Activated T-helper 1 cell treated with anti-CD3 and anti-CD28 coated beads, Interleukin-12 subunit alpha, Interleukin-12 subunit beta, Interleukin-2, Interleukin-4 antibody, amounts not matched to agents 30 ng/mL and 10 ng/mL and 1 ng/mL, durations not matched to agents 14 hours and 24 hours and 36 hours (primary cell): ENCODE data around the gene RPL12. TPM values are rescaled to one million over a fixed set of nuclear protein-coding genes. Genes with fewer than 3 reads are reported as not detected.

Experiments used
- DNase-seq: peaks from one replicate; pipeline ENCODE4 v3.0.0; 2021; ENCODE audit warnings: low spot score
- H3K27ac Mint-ChIP-seq: one replicate; pipeline ENCODE4 v1.8.0; 2021; ENCODE audit warnings: mild to moderate bottlenecking, mixed read lengths
- H3K27me3 Mint-ChIP-seq: one replicate; pipeline ENCODE4 v1.8.0; 2022; ENCODE audit warnings: mild to moderate bottlenecking, moderate library complexity, mixed read lengths; ENCODE audit not compliant: insufficient read depth
- H3K36me3 Mint-ChIP-seq: one replicate; pipeline ENCODE4 v1.8.0; 2021; ENCODE audit warnings: low read depth, mixed read lengths
- H3K4me1 Mint-ChIP-seq: one replicate; pipeline ENCODE4 v1.8.0; 2021; ENCODE audit warnings: low read depth, mixed read lengths
- H3K4me3 Mint-ChIP-seq: one replicate; pipeline ENCODE4 v1.8.0; 2021; ENCODE audit warnings: mild to moderate bottlenecking, moderate library complexity, mixed read lengths
- H3K9me3 Mint-ChIP-seq: one replicate; pipeline ENCODE4 v1.8.0; 2021; ENCODE audit warnings: mixed read lengths
- intact Hi-C: fragments of 100-400 bp; cut with micrococcal nuclease; formaldehyde crosslinking; loops from one replicate; pipeline ENCODE4 v1.15.1; 2024
- total RNA-seq: library from RNA; stranded (reverse); gene quantifications from 2 replicates; pipeline ENCODE4 v1.2.3, GENCODE V29; 2022

RPL12 gene
- total RNA-seq, 1 donor from 2014 or later = 1,162 TPM

- H3K36me3 Mint-ChIP-seq = peaks cover 19% of the 10 kb centered on the region
- no peak overlapping the region for H3K4me3 Mint-ChIP-seq
- no peaks in the 10 kb centered on the region for H3K9me3 Mint-ChIP-seq
- H3K4me1 Mint-ChIP-seq = peaks cover 10% of the 10 kb centered on the region
- no peak for DNase-seq
- intact Hi-C loops = loop anchor here (10.0 kb wide), 3 partner anchors 173 to 513 kb away; no protein-coding TSS in a partner anchor
- no peaks in the 10 kb centered on the region for H3K27me3 Mint-ChIP-seq
- no peak overlapping the region for H3K27ac Mint-ChIP-seq
Observed at GRCh38 chr9:127457191-127457878, 6.1 kb upstream of the RPL12 start.

GRCh38 chr9:127455324-127455992 is 4.3 kb upstream of the RPL12 start:
- no peaks in the 10 kb centered on the region for H3K27me3 Mint-ChIP-seq
- peaks cover 17% of the 10 kb centered on the region for H3K36me3 Mint-ChIP-seq
- H3K27ac Mint-ChIP-seq = no peak overlapping the region
- DNase-seq = no peak
- H3K4me3 Mint-ChIP-seq = no peak overlapping the region
- peaks cover 17% of the 10 kb centered on the region for H3K4me1 Mint-ChIP-seq
- no peaks in the 10 kb centered on the region for H3K9me3 Mint-ChIP-seq
- intact Hi-C loops = loop anchor here (1.0 to 10.0 kb wide), 4 partner anchors 144 to 511 kb away; no protein-coding TSS in a partner anchor

DNA sequence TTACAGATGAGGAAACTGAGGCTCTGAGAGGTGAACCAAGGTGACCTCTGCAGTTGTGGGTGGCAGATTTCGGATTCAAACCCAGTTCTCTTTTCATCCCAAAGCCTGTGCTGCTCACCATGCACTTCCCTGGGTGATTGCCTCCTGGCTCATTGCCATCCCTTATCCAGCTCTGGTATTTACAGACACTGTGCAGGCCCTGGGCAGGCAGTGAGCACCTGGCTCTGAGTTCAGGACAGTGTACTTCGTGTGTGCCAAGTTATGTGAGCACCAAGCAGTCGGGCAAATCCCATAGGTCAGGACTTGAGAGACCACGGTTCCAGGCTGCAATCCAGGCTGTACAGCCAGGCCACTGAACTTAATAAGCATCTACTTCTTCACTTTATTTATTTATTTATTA is 1.5 kb upstream of the RPL12 start:
- Mint-ChIP-seq H3K27me3 (no peaks in the 10 kb centered on the region), H3K9me3 (peaks cover 5% of the 10 kb centered on the region), H3K4me1 (peaks cover 45% of the 10 kb centered on the region), H3K36me3 (peaks cover 44% of the 10 kb centered on the region), H3K27ac (peak overlapping the region; percentile 98), H3K4me3 (peak overlapping the region; percentile 92)
- DNase-seq = no peak
- intact Hi-C loops = loop anchor here (1.0 to 10.0 kb wide), 5 partner anchors 117 to 508 kb away; partner anchors contain the start of gene ST6GALNAC4

DNA sequence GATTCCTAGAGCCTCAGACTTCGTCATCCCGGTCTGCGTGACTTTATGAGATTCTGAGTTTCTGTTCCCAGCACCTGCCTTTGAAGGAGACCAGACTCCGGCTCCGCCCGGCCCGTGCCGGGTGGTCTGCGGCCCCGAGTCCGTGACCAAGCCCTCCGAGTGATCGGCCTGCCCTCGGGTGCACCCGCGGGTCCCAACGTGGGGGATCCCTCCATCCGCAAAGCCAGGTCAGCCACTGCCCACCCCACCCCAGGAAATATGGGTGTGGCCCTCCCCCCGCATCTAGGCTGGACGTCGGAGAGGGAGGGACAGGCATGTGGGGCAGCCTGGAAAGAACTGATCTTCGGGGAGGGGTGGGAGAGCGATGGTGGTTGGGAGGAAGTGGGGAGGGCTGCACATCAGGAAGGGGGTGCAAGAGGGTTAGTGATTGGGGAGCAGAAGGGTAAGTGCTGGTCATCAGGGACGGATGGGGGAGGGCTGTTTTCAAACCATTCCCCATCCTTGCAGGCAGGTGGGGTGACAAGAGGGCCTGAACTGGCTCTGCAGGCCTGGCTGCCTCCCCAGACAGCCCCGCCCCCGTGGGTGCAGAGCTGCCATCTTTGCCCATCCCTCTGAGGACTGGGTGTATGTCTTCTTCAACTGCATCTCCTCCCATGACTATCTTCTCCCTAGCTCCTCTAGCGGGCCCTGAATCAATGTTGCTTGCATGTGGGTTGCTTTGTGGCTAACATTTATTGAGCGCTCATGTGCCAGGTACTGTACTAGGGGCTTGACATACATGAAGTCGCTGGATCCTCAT is 851 bp upstream of the RPL12 start:
- no peaks in the 10 kb centered on the region for H3K27me3 Mint-ChIP-seq
- peak overlapping the region; percentile 98 for H3K27ac Mint-ChIP-seq
- H3K36me3 Mint-ChIP-seq = peaks cover 45% of the 10 kb centered on the region
- H3K4me1 Mint-ChIP-seq = peaks cover 48% of the 10 kb centered on the region
- H3K4me3 Mint-ChIP-seq = peak overlapping the region; percentile 92
- DNase-seq = peak; percentile 35
- intact Hi-C loops = loop anchor here (1.0 to 10.0 kb wide), 11 partner anchors 28 to 507 kb away; partner anchors contain the start of genes PTRH1, ST6GALNAC4, TOR2A and ZNF79
- peaks cover 7% of the 10 kb centered on the region for H3K9me3 Mint-ChIP-seq

DNA sequence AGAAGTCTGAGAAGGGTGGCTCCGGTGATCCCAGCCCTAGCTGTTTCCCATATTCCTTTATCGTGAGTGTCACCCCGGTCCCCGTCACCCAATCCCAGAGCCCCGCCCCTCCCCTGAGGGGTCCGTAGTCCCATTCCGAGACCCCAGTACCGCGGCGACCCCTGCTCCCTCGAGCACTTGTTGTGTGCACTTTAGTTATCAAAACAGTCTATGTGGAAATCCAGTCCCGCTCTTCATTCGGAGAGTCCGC is 327 bp upstream of the RPL12 start:
- H3K9me3 Mint-ChIP-seq = peaks cover 11% of the 10 kb centered on the region
- peaks cover 49% of the 10 kb centered on the region for H3K36me3 Mint-ChIP-seq
- H3K4me3 Mint-ChIP-seq = peak overlapping the region; percentile 92
- H3K27me3 Mint-ChIP-seq = no peaks in the 10 kb centered on the region
- peak overlapping the region; percentile 98 for H3K27ac Mint-ChIP-seq
- peaks cover 51% of the 10 kb centered on the region for H3K4me1 Mint-ChIP-seq
- DNase-seq = no peak
- intact Hi-C loops = loop anchor here (1.0 to 10.0 kb wide), 10 partner anchors 27 to 507 kb away; partner anchors contain the start of genes PTRH1, ST6GALNAC4, TOR2A and ZNF79

DNA sequence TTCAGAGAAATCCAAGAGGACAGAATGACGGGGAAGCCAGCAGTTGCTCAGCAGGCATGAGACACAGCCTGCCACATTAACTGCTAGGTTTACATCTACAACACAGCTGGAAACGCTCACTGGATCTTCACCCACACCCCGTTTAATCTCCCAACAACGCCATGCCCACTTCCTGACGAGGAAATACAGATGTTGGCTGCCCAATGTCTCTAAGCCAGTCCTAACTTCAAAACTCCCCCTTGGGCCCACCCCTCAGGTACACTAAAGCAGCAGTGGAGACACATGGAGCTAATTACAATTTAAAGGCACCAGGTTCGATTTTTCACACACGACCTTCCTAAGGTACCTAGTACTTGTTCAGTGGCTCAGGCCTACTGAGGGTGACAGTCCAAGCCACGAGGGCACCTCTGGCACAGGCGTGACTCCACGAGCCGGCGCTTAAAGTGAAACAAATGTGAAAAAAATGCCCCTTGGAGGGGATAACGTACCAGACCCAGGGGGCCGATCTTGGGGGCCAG is 904 bp downstream of the RPL12 start:
- intact Hi-C loops = loop anchor here (1.0 to 10.0 kb wide), 6 partner anchors 62 to 506 kb away; partner anchors contain the start of gene ST6GALNAC4
- peaks cover 55% of the 10 kb centered on the region for H3K36me3 Mint-ChIP-seq
- peaks cover 55% of the 10 kb centered on the region for H3K4me1 Mint-ChIP-seq
- H3K27ac Mint-ChIP-seq = peak overlapping the region; percentile 98
- no peaks in the 10 kb centered on the region for H3K27me3 Mint-ChIP-seq
- H3K9me3 Mint-ChIP-seq = peaks cover 18% of the 10 kb centered on the region
- H3K4me3 Mint-ChIP-seq = peak overlapping the region; percentile 92
- no peak for DNase-seq

DNA sequence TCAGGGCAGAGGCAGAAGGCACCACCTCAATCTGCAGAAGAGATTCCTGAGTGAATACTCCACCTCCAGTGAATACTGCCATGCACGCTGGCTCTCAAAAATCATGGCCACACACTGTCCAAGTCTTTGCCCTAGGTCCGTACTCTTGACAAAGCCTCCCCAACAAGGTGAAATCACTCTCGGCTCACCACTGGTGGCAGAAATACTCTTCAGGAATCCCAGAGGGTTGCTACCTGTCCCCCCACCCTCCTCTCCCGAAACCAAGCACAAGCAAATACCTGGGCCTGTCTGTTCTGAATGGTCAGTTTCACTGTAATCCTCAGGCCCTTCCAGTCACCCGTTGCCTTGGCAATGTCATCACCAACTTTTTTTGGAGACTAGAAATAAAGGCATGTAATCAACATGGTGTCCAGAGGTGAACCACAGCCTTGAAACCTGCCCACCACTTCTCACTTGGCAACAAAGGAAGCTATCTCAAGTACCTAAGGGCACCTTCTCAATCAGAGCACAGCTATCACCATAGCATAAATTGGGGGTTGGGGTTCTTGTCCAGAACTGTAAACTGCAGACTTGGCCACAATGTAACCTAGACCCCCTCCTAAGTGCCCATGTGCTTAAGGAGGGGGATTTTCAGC is 1.8 kb downstream of the RPL12 start:
- intact Hi-C loops = no loop called here
- Mint-ChIP-seq H3K36me3 (peaks cover 63% of the 10 kb centered on the region), H3K27ac (peak overlapping the region; percentile 98), H3K4me1 (peaks cover 55% of the 10 kb centered on the region), H3K4me3 (peak overlapping the region; percentile 92), H3K27me3 (no peaks in the 10 kb centered on the region), H3K9me3 (peaks cover 27% of the 10 kb centered on the region)
- DNase-seq = no peak

- peak overlapping the region; percentile 98 for H3K27ac Mint-ChIP-seq
- H3K4me3 Mint-ChIP-seq = peak overlapping the region; percentile 92
- H3K27me3 Mint-ChIP-seq = no peaks in the 10 kb centered on the region
- DNase-seq = no peak
- peaks cover 73% of the 10 kb centered on the region for H3K36me3 Mint-ChIP-seq
- peaks cover 34% of the 10 kb centered on the region for H3K9me3 Mint-ChIP-seq
- peaks cover 54% of the 10 kb centered on the region for H3K4me1 Mint-ChIP-seq
- intact Hi-C loops = no loop called here
Observed at GRCh38 chr9:127448112-127448805, 2.9 kb downstream of the RPL12 start.

DNA sequence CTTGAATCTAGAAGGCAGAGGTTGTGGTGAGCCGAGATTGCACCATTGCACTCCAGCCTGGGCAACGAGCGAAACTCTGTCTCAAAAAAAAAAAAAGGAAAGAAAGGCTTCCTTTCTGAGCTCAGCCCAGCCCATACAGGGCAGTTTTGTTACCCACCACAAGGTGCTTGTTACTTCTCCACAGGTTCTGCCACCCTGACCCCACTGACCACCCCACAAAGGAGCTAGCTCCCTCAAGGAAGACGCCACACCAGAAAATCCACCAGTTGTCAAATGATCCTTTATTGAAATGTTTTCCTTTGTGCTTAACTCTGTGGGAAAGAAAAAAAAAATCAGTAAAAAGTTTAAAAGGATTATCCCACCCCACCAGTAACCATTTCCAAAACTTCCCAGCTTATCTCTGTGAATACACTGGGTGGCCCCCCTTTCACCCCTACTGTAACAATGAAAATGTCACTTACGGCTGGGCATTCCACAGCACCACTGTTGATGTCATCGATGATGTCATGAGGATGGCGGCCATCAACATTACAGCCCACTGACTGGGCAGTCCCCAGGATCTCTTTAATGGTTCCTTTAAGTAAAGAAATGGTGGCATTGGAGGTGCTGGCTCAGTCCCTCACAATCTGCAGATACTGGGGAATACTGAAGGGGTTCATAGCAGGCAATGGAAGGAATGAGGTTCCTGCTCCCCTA is 3.6 kb downstream of the RPL12 start:
- H3K9me3 Mint-ChIP-seq = peaks cover 34% of the 10 kb centered on the region
- intact Hi-C loops = no loop called here
- no peaks in the 10 kb centered on the region for H3K27me3 Mint-ChIP-seq
- no peak for DNase-seq
- H3K36me3 Mint-ChIP-seq = peaks cover 79% of the 10 kb centered on the region
- peak overlapping the region; percentile 92 for H3K4me3 Mint-ChIP-seq
- peak overlapping the region; percentile 85 for H3K27ac Mint-ChIP-seq
- peaks cover 52% of the 10 kb centered on the region for H3K4me1 Mint-ChIP-seq

DNA sequence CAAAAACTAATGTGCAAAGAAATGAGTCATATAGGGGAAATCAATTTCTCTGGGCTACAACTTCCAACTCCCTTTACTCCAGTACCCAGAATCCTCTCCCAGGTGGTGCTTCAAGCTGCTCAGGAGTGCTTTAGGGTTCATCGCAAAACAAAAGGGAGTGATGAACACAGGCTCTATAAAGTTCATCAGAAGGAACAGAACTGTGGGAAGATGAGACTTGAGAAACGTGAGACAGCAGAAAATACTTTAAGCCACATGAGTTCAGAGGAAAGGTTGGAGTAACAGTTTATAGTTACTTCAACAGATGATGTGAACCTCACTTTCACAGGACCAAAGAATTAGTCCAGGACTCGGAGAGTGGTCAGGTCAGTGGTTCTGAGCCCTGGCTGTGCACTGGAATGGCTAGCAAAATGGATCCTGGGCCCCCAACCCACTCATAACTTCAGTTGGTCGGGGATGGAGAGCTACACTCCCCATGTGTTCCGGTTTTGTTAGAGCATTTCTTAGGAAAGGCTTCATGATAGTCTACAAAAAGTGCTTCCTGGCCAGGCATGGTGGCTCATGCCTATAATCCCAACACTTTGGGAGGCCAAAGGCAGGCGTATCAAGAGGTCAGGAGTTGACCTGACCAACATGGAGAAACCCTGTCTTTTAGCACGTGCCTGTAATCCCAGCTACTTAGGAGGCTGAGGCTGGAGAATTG is 4.3 kb downstream of the RPL12 start:
- peak overlapping the region; percentile 85 for H3K27ac Mint-ChIP-seq
- peaks cover 85% of the 10 kb centered on the region for H3K36me3 Mint-ChIP-seq
- H3K27me3 Mint-ChIP-seq = no peaks in the 10 kb centered on the region
- H3K9me3 Mint-ChIP-seq = peaks cover 34% of the 10 kb centered on the region
- no peak for DNase-seq
- intact Hi-C loops = no loop called here
- peaks cover 45% of the 10 kb centered on the region for H3K4me1 Mint-ChIP-seq
- H3K4me3 Mint-ChIP-seq = peak overlapping the region; percentile 39
